K562 (cell line): ENCODE measurements around the gene RGS7. TPM values are rescaled to one million over a fixed set of nuclear protein-coding genes. Genes with fewer than 3 reads are reported as not detected.
A peak's percentile ranks its signal among the peaks of the same experiment; 100 is the strongest.

Experiments
- ATAC-seq: fragments of 200-7000 bp; cut with Tn5 transposase; 3 replicates; pipeline ENCODE4 v1.9.1; 2020; ENCODE audit warnings: moderate library complexity
- BruUV-seq: library from RNA; stranded (reverse); fragments of 400-500 nt; replicated peaks from 2 replicates; lab custom pipeline; 2021; lab: Mats Ljungman, UMichigan
- CTCF ChIA-PET: fragments of 300-600 bp; formaldehyde crosslinking; extraction: SDS; loops from one replicate; lab custom pipeline; 2021; ENCODE audit warnings: low intra/inter-chr PET ratio; lab: Yijun Ruan, JAX
- POLR2A ChIA-PET: fragments of 300-600, 350-650 bp; sonication (Branson Sonifier 250); formaldehyde crosslinking; extraction: SDS; loops from one replicate; lab custom pipeline; 2021; ENCODE audit warnings: antibody characterized with exemption, inconsistent platforms; lab: Yijun Ruan, JAX
- DNase-seq, 4 experiments: peaks; one replicate each; pipeline versions ENCODE4 v3.0.0 to v3.0.0-alpha.2; 2011 to 2018; ENCODE audit warnings: low spot score in 3 of 4, mixed read lengths in 3 of 4; ENCODE audit errors: extremely low read depth in 1 of 4
- FAIRE-seq: peaks from 2 replicates; lab custom pipeline; 2011; peaks lifted over from hg19 to GRCh38; lab: Jason Lieb, UNC
- H2AFZ ChIP-seq: 2 replicates; pipeline ENCODE4 v1.6.0; 2011; ENCODE audit warnings: low read depth, low read length, control low read depth, inconsistent platforms
- H3K27ac ChIP-seq: fragments of 200-600 bp; 3 replicates; pipeline ENCODE4 v1.8.0; 2011; ENCODE audit warnings: low read depth, mild to moderate bottlenecking, control low read depth, inconsistent platforms, low read length, moderate library complexity, mixed read lengths; ENCODE audit errors: extremely low read depth
- H3K27me3 ChIP-seq, 2 experiments: fragments of 300-600 bp in 1 of 2; 2 replicates in 1 of 2; 3 replicates in 1 of 2; pipeline versions ENCODE4 v1.6.0 to v1.8.0; 2011; ENCODE audit warnings: inconsistent platforms in 2 of 2, low read length in 2 of 2, mild to moderate bottlenecking in 1 of 2, mixed read lengths in 1 of 2, moderate library complexity in 1 of 2; ENCODE audit not compliant: control insufficient read depth in 2 of 2, insufficient read depth in 2 of 2
- H3K36me3 ChIP-seq: fragments of 300-600 bp; 3 replicates; pipeline ENCODE4 v1.8.0; 2011; ENCODE audit warnings: mild to moderate bottlenecking, low read length, inconsistent platforms; ENCODE audit not compliant: control insufficient read depth, insufficient read depth
- H3K4me1 ChIP-seq, 2 experiments: fragments of 200-600 bp in 1 of 2; replicated peaks in 1 of 2; 2 replicates in 1 of 2; 3 replicates in 1 of 2; pipeline versions ENCODE4 v1.5.1 to v1.8.0; 2011; ENCODE audit warnings: inconsistent platforms in 2 of 2, low read length in 2 of 2, mild to moderate bottlenecking in 1 of 2, mixed read lengths in 1 of 2, moderate library complexity in 1 of 2; ENCODE audit not compliant: control insufficient read depth in 2 of 2, insufficient read depth in 2 of 2
- H3K4me2 ChIP-seq: 2 replicates; pipeline ENCODE4 v1.6.1; 2011; ENCODE audit warnings: low read length, control low read depth, inconsistent platforms, mixed read lengths; ENCODE audit not compliant: insufficient read depth
- H3K4me3 ChIP-seq: fragments of 200-600 bp; sonication (generic), shearing (Covaris generic); 2 replicates; pipeline ENCODE4 v1.5.1; 2016; ENCODE audit warnings: control low read depth, inconsistent platforms
- H3K79me2 ChIP-seq: fragments of 200-600 bp; 3 replicates; pipeline ENCODE4 v1.8.0; 2011; ENCODE audit warnings: low read length, inconsistent platforms; ENCODE audit not compliant: control insufficient read depth, insufficient read depth
- H3K9ac ChIP-seq, 2 experiments: 2 replicates each; pipeline versions ENCODE4 v1.6.0 to v1.6.1; 2011; ENCODE audit warnings: low read depth in 2 of 2, low read length in 2 of 2, control low read depth in 1 of 2, inconsistent platforms in 1 of 2, mild to moderate bottlenecking in 1 of 2, mixed read lengths in 1 of 2; ENCODE audit not compliant: insufficient read depth in 1 of 2
- H3K9me1 ChIP-seq: one replicate; pipeline ENCODE4 v1.6.0; 2011; ENCODE audit warnings: inconsistent platforms, mild to moderate bottlenecking, low read length, moderate library complexity; ENCODE audit not compliant: control insufficient read depth, insufficient read depth
- H3K9me3 ChIP-seq: replicated peaks from 2 replicates; pipeline ENCODE4 v1.5.1; 2011; ENCODE audit warnings: low read depth, low read length, inconsistent platforms; ENCODE audit not compliant: control insufficient read depth, insufficient read depth
- H4K20me1 ChIP-seq: replicated peaks from 2 replicates; pipeline ENCODE4 v1.6.1; 2011; ENCODE audit warnings: low read length, inconsistent platforms, mixed read lengths; ENCODE audit not compliant: control insufficient read depth, insufficient read depth
- CLOCK ChIP-seq: fragments of 250-450 bp; sonication (Bioruptor Pico); IDR thresholded peaks from 2 replicates; pipeline ENCODE4 v1.4.0; 2020; ENCODE audit warnings: mild to moderate bottlenecking, moderate library complexity, borderline replicate concordance
- CTCF ChIP-seq, 3 experiments: IDR thresholded peaks in 2 of 3; conservative IDR thresholded peaks in 1 of 3; 2 replicates each; pipeline ENCODE4 v1.5.1; 2011 to 2012; ENCODE audit warnings: low read length in 3 of 3, mild to moderate bottlenecking in 3 of 3, control low read depth in 2 of 3, improper control_type of control experiment in 1 of 3, inconsistent platforms in 1 of 3, low read depth in 1 of 3, mixed read lengths in 1 of 3, moderate library complexity in 1 of 3; ENCODE audit not compliant: insufficient read depth in 2 of 3
- EP400 ChIP-seq: fragments of 450-650 bp; IDR thresholded peaks from 2 replicates; pipeline ENCODE4 v1.6.1; 2017; ENCODE audit warnings: antibody characterized with exemption, mild to moderate bottlenecking, moderate library complexity
- ETV5 ChIP-seq: sonication (generic); formaldehyde crosslinking; IDR thresholded peaks from 2 replicates; pipeline ENCODE4 v1.4.0; 2020; ENCODE audit warnings: low read depth, mild to moderate bottlenecking, missing genetic modification reagents
- GABPB1 ChIP-seq: sonication (generic); formaldehyde crosslinking; IDR thresholded peaks from 2 replicates; pipeline ENCODE4 v1.8.0; 2022; ENCODE audit warnings: mild to moderate bottlenecking, missing genetic modification reagents
- NFIC ChIP-seq: fragments of 450-650 bp; IDR thresholded peaks from 2 replicates; pipeline ENCODE4 v1.6.1; 2017; ENCODE audit warnings: mild to moderate bottlenecking, inconsistent platforms
- PREB ChIP-seq: sonication (generic); formaldehyde crosslinking; IDR thresholded peaks from 2 replicates; pipeline ENCODE4 v1.8.1; 2023; ENCODE audit warnings: mild to moderate bottlenecking, missing genetic modification reagents
- SAFB ChIP-seq: fragments of 200-400 bp; formaldehyde crosslinking; IDR thresholded peaks from 2 replicates; pipeline ENCODE4 v1.6.1; 2017; ENCODE audit warnings: low read depth, low read length, borderline replicate concordance
- SNIP1 ChIP-seq: fragments of 450-650 bp; IDR thresholded peaks from 2 replicates; pipeline ENCODE4 v1.7.1; 2017; ENCODE audit warnings: low read depth, mild to moderate bottlenecking
- SNRNP70 ChIP-seq: fragments of 200-400 bp; formaldehyde crosslinking; optimal IDR thresholded peaks from 2 replicates; pipeline ENCODE3; 2017; ENCODE audit warnings: low read depth, low read length
- TCF15 ChIP-seq: fragments of 250-450 bp; sonication (Bioruptor Pico); IDR thresholded peaks from 2 replicates; pipeline ENCODE4 v1.8.0; 2022; ENCODE audit warnings: moderate library complexity, mild to moderate bottlenecking, inconsistent platforms
- TSC22D4 ChIP-seq: fragments of 450-650 bp; IDR thresholded peaks from 2 replicates; pipeline ENCODE4 v1.6.1; 2016; ENCODE audit warnings: missing genetic modification characterization, missing biosample characterization, control low read depth
- YY1 ChIP-seq, 3 experiments: IDR thresholded peaks; 2 replicates each; pipeline ENCODE4 v1.6.1; 2011; ENCODE audit warnings: low read length in 2 of 3, mild to moderate bottlenecking in 2 of 3, moderate library complexity in 2 of 3, borderline replicate concordance in 1 of 3, control low read depth in 1 of 3, low read depth in 1 of 3; ENCODE audit not compliant: insufficient read depth in 3 of 3, insufficient replicate concordance in 2 of 3, control insufficient read depth in 1 of 3, insufficient read length in 1 of 3; ENCODE audit errors: extremely low read depth in 1 of 3
- ZNF140 ChIP-seq: fragments of 250-450 bp; sonication (Bioruptor Pico); IDR thresholded peaks from 2 replicates; pipeline ENCODE4 v1.8.0; 2021; ENCODE audit warnings: moderate library complexity, mild to moderate bottlenecking, inconsistent platforms
- ZNF282 ChIP-seq: sonication (generic); formaldehyde crosslinking; IDR thresholded peaks from 2 replicates; pipeline ENCODE4 v1.8.1; 2023; ENCODE audit warnings: missing genetic modification reagents
- ZNF3 ChIP-seq: fragments of 250-450 bp; sonication (Bioruptor Pico); IDR thresholded peaks from 2 replicates; pipeline ENCODE4 v1.5.0; 2021; ENCODE audit warnings: mild to moderate bottlenecking, moderate library complexity
- ZNF347 ChIP-seq: fragments of 450-650 bp; formaldehyde crosslinking; IDR thresholded peaks from 2 replicates; pipeline ENCODE4 v1.4.0; 2020; ENCODE audit warnings: low read depth, mild to moderate bottlenecking, moderate library complexity
- WGBS: fragments of 100-300 bp; shearing (Covaris generic); methylation state at CpG from one replicate; pipeline ENCODE4 v1.1.6; 2016; ENCODE audit warnings: low coverage, mixed read lengths; ENCODE audit not compliant: insufficient coverage; ENCODE audit errors: missing lambda C conversion rate; 5-methylcytosine and 5-hydroxymethylcytosine counted together
- in situ Hi-C: fragments of 300-500 bp; cut with MboI; formaldehyde crosslinking; loops from 4 replicates; pipeline ENCODE4 v1.15.0; 2018; ENCODE audit warnings: inconsistent platforms, mixed read lengths
- intact Hi-C: fragments of 100-400 bp; cut with micrococcal nuclease; formaldehyde crosslinking; loops from 2 replicates; pipeline ENCODE4 v1.14.2; 2022
- polyA plus RNA-seq, 8 experiments: library from polyadenylated mRNA; depleted of rRNA in 4 of 8; stranded (reverse) in 5 of 8; unstranded in 3 of 8; fragments of >200 nt; fragmentation: Nextera tagmentation in 2 of 8; fragmentation: Illumina TruSeq in 1 of 8; extraction: Ambion mirVana in 2 of 8; extraction: Trizol in 1 of 8; gene quantifications; 2 replicates each; pipeline versions ENCODE4 v1.2.1 to v1.2.3, GENCODE V29; 2011 to 2014; ENCODE audit warnings: inconsistent platforms in 1 of 8, missing spikeins in 1 of 8
- total RNA-seq, 7 experiments: library from RNA; depleted of rRNA in 6 of 7; stranded (reverse); fragments of >200 nt in 6 of 7; fragmentation: Illumina TruSeq in 2 of 7; extraction: Trizol in 2 of 7; gene quantifications; 2 replicates each; pipeline versions ENCODE4 v1.2.1 to v1.2.3, GENCODE V29; 2011 to 2021; ENCODE audit warnings: low replicate concordance in 1 of 7

Gene RGS7
- total and polyA plus RNA-seq, 9 of the 15 experiments (the other 6 are each of a cell fraction or from before 2014, with no cell fraction given) = not detected

- DNase-seq (no peak), ATAC-seq (no peak), FAIRE-seq (no peak)
- no peaks in the 10 kb centered on the region for H3K4me1 ChIP-seq
- ChIA-PET POLR2A (no interaction called here), CTCF (no interaction called here)
- BruUV-seq = no TSS peak
- H3K27ac ChIP-seq = no peak overlapping the region
- no peak overlapping the region for H3K4me2 ChIP-seq
- H4K20me1 ChIP-seq = no peaks in the 10 kb centered on the region
- no peak overlapping the region for H2AFZ ChIP-seq
- in situ Hi-C loops (no loop called here), intact Hi-C loops (no loop called here)
- H3K9me3 ChIP-seq = no peaks in the 10 kb centered on the region
- no peaks in the 10 kb centered on the region for H3K9me1 ChIP-seq
- H3K36me3 ChIP-seq = no peaks in the 10 kb centered on the region
- no peak overlapping the region for H3K9ac ChIP-seq
- H3K79me2 ChIP-seq = no peaks in the 10 kb centered on the region
- H3K4me3 ChIP-seq = no peak overlapping the region
- under 1% methylated on average over 9 of the region's 9 CpGs for WGBS
- no peaks in the 10 kb centered on the region for H3K27me3 ChIP-seq
- TF ChIP-seq ZNF347 (CRISPR knock-in tag) = no peak
- no peak for TF ChIP-seq TCF15
- TF ChIP-seq CTCF (IDR thresholded peaks at IDR 0.05 in 2 of 3, conservative IDR thresholded peaks at IDR 0.05 in 1 of 3; ENCODE audit: insufficient read depth in 2 of 3, low read depth in 1 of 3, low read length in 3 of 3) = peak in 1 of 3 experiments; percentile 28; a peak in 1 of 6 replicates
- TF ChIP-seq ZNF3 (CRISPR knock-in tag) = no peak
- no peak for TF ChIP-seq CLOCK (CRISPR knock-in tag)
- no peak for TF ChIP-seq SNRNP70
- TF ChIP-seq ETV5 = no peak
- no peak for TF ChIP-seq SAFB
- no peak for TF ChIP-seq PREB (CRISPR knock-in tag)
- no peak for TF ChIP-seq NFIC
- TF ChIP-seq EP400 = no peak
- TF ChIP-seq YY1 (IDR thresholded peaks at IDR 0.05; ENCODE audit: borderline replicate concordance in 1 of 3, control insufficient read depth in 1 of 3, extremely low read depth in 1 of 3, insufficient read depth in 3 of 3, insufficient read length in 1 of 3, insufficient replicate concordance in 2 of 3, low read depth in 1 of 3, low read length in 2 of 3) = peak in 1 of 3 experiments; percentile 16
- TF ChIP-seq ZNF140 (CRISPR knock-in tag) = no peak
- no peak for TF ChIP-seq SNIP1
- no peak for TF ChIP-seq GABPB1 (CRISPR knock-in tag)
- TF ChIP-seq TSC22D4 (tag) = no peak
- TF ChIP-seq ZNF282 = no peak
Measured at GRCh38 chr1:240824238-240824637, 532.8 kb downstream of the RGS7 start.
